Tibial nerve (tissue), 3 donors: ENCODE results near the gene TMEM135.

Source experiments
- POLR2A ChIP-seq, 2 donors: fragments of 450-650 bp; IDR thresholded peaks; one replicate each; pipeline ENCODE4 v1.6.1; 2017; ENCODE audit warnings: antibody characterized with exemption in 2 of 2, mild to moderate bottlenecking in 2 of 2, moderate library complexity in 2 of 2
- TF ChIP-seq, protein P1 (sequence below), 5 experiments: fragments of 200-600 bp in 3 of 5; fragments of 450-650 bp in 2 of 5; sonication (generic) in 3 of 5; IDR thresholded peaks; one replicate each; pipeline ENCODE4 v1.5.1; 2016 to 2019; ENCODE audit warnings: antibody characterized with exemption in 5 of 5, mild to moderate bottlenecking in 3 of 5, moderate library complexity in 2 of 5

DNA sequence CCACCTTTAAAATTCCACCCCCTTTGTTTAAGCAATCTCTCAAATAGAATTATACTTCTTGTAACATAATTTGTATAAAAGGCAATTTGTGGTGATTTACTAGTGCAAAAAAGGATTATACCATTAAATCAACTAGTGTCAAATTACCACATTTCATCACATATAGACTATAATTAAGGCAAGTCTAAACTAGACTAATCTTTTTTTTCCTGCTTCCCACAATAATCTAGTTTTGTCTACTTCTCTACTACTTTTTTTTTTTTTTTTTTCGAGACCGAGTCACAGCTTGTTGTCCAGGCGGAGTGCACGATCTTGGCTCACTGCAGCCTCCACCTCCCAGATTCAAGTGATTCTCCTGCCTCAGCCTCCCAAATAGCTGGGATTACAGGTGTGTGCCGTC is 46.4 kb upstream of the TMEM135 start:
- no peak for TF ChIP-seq POLR2A (IDR thresholded peaks at IDR 0.05)
- TF ChIP-seq, protein P1, sequence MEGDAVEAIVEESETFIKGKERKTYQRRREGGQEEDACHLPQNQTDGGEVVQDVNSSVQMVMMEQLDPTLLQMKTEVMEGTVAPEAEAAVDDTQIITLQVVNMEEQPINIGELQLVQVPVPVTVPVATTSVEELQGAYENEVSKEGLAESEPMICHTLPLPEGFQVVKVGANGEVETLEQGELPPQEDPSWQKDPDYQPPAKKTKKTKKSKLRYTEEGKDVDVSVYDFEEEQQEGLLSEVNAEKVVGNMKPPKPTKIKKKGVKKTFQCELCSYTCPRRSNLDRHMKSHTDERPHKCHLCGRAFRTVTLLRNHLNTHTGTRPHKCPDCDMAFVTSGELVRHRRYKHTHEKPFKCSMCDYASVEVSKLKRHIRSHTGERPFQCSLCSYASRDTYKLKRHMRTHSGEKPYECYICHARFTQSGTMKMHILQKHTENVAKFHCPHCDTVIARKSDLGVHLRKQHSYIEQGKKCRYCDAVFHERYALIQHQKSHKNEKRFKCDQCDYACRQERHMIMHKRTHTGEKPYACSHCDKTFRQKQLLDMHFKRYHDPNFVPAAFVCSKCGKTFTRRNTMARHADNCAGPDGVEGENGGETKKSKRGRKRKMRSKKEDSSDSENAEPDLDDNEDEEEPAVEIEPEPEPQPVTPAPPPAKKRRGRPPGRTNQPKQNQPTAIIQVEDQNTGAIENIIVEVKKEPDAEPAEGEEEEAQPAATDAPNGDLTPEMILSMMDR (IDR thresholded peaks at IDR 0.05): no peak
